GM18502 (cell line): Measurements from ENCODE around the gene BTBD9.

Source experiments
- ATAC-seq: cut with Tn5 transposase; IDR thresholded peaks from one replicate; pipeline ENCODE4 v1.9.1; 2021; ENCODE audit warnings: mild to moderate bottlenecking; ENCODE audit not compliant: unreplicated experiment, poor library complexity

BTBD9 gene

DNA sequence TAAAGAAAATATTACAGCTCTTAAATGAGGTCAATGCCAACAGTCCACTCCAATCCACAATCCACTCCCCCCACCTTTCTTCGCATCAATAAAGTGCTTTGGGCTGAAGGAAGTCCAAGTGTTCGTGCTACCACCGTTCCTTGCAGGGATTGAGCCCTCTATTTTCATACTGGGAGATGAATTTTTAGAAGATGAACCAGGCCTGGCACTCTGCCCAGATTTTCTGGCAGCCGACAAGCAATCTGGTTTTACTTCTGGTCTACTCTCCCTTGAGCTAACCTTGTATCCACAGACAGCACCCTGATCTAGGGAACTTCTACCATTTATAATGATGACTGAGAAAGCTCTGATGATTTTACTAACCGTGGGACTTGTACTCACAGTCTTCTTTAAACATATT, 72.3 kb downstream of the BTBD9 start:
- ATAC-seq, result no peak

DNA sequence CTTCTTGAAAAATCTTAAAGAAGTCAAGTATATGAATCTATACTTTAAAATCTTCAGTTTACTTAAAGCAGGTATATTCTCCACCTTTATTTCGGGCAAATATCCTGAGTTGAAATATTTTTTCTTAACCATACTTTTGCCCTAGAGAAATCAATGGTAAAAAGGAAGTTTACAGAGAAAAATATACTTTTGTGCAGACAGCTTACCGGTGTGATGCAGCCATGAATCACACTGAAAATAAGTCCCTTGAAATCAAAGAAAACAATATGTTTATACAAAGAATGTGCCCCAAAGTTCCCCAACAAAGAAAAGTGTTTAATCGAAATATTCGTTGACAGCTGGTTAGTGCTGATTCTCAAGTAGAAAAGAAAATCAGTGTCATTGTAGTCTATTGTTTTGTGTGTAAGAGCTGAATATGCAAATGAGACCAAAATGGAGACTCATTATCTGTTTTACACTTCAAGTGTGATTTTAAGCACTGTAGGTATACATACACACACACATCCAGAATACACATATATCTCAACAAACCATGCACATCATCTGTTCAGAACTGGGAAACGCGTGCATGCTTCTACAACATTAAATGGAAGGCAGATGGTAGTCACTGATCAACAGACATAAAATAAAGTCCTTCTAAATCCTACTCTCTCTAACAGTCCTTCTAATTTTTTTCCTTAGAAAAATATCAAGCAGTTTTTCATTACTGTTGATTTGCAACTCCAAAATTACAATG, 73.3 kb downstream of the BTBD9 start:
- ATAC-seq, result no peak

DNA sequence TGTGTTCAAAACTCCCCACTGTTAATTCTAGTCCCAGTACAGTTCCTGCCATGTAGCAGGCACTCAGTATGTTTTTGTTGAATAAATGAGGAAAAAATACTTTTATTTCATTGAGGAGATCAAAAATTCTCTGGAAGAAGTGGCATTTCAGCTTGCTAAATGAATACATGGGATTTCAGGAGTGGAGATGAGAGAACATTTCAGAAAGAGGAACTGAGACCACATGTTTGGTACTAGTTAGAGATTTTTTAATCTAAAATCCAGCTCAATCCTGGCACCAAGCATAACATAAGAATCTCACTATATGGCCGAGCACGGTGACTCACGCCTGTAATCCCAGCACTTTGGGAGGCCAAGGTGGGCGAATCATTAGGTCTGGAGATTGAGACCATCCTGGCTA, 75.4 kb downstream of the BTBD9 start:
- no peak for ATAC-seq

DNA sequence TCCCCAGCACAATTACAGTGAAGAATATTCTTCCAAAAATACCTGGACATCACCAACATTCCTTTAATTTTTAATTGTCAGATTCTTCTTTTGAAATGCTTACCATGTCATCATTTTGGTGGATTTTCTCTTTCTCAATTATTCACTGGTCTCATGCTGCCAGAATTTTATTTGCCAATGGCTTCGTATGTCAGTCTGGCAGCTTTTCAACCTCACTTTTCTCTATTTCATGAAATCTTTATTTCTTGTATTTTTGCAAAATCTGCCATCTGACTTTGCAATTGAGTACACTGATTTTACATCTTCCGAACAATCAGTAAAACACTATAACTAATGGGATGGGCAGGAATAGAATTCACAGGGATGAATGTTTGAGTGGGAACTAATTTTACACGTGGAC, 84.1 kb downstream of the BTBD9 start:
- no peak for ATAC-seq

DNA sequence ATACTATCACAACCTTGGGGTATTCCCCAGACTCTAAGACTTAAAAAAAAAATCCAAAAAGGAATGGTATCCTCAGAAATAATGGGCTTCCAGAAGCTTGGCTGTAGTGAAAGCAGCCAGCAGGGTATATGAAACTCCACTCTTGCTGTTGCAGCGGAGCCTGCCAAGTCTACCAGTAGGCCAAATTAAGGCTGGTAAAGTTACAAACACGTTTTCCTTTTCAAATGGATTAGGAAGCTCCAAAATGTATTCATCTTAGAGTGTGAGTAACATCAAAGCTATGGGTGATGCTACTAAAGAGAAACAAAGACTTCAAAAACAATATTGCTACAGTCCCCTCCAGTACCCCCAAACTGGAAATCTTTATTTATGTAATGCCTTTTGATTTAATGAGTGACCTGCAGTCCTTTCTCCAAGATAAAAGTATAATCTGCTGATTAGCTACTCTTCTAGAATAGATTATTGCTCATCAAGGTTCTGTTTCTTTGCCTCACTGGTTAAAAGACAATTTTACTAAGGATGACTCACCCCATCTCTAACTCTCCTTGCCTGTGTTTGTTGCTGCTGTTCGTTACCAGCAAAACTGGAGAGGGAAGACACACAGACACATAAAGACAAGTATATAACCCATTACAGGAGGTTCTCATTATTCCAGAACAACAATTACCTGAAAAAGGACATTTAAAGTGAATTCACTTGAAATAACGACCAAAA, 84.9 kb downstream of the BTBD9 start:
- no peak for ATAC-seq

DNA sequence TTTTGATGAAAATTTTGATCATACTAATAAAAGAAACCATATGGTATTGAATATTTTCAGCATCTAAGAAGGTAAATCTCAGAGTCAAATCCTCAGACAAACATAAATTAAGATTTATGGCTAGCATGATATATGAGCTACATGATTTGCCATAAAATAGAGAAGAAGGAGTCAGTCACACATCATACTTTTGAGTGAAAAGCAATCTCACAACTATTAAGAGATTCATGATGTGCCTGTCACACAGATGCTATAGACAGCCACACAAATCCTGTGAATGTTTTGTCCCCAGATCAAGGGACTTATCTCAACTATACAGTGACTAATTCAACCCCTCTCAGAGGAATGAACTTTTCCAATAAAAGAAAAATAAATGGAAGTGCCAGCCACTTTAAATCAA, 85.7 kb downstream of the BTBD9 start:
- no peak for ATAC-seq

DNA sequence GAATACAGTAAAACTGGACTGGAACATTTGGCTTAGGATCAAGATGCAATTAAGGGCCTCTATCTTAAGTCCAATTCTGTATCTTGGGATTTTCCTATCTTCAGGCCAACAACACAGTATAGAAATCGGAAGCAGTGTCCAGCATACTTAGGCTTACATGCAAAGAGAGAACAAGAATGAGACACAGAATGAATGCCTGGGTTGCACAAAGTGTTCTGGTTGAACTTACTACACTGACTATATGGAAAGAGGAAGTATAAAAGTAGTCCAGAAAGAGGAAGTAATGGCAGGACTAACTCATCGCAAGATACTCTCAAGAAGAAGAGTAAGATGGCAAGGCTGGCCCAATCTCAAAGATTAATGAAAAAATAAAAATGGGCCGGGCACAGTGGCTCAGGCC, 87.6 kb downstream of the BTBD9 start:
- peak; percentile 69 for ATAC-seq

DNA sequence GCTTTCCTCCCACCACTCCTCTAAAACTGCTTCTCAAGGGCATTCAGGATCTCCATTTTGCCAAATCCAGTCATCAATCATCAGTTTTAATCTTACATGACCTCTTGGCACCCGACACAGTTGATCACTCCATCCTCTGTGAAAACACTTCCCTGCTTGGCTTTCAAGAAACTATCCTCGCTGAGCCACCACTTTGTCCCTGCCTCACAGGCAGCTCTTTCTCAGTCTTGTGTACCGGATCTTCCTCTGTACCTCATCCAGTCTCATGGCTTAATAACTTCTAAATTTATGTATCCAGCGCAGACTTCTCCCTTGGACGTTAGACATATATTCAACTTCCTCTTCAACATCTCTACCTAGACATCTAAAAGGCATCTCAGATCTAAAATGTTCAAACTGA, 89.9 kb downstream of the BTBD9 start:
- no peak for ATAC-seq

DNA sequence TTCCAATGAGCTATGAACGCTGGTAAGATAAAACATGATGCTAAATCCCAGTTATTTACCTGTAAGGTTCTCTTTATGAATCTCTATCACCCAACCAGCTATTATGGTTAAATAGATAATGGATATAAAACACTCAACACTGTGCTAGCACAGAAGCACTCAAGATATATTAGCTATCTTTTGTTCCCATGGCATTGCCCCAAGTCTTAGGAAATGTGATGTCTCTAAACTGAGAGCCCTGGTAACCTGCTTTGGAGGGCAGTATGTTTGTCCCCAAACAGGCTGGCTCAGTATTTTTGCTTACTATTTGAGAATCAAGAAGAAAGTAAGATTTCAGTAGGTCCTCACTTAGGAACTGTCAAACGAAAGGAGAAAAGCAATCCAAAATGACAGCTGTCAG, 90.5 kb downstream of the BTBD9 start:
- no peak for ATAC-seq

DNA sequence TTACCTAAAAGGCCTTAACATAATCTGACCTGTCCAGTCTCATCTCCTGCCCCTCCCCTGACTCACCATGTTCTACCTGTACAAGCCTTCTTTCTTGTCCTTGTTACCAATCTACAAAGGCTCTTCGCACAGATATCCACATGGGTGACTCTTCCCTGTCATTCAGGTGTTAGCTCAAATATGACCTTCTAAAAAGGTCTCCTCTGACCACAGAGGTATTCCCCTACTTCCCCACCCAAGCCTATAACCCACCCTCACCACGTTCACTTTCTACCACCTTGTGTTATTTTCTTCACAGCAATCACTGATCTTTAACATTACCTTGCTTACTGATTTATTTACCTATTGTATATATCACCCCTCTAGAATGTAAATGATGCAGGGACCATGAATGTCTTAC, 96.7 kb downstream of the BTBD9 start:
- no peak for ATAC-seq

DNA sequence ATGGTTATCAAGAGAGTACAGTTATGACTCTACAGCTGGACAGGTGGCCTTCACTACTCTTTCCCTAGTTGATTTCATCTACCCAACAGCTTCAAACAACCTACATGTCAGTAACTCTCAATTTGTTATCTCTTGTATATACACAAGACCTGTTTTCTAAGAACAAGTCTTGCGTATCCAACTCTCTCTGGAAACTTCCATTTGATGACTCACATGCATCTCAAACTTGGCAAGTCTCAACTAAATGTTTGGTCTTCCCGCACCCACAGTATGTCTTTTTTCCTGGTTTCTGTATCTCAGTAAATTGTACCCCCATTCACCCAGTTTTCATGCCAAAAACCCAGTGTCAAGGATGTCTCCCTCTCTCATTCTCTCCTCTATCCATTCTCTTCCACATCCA, 97.7 kb downstream of the BTBD9 start:
- ATAC-seq, result no peak

DNA sequence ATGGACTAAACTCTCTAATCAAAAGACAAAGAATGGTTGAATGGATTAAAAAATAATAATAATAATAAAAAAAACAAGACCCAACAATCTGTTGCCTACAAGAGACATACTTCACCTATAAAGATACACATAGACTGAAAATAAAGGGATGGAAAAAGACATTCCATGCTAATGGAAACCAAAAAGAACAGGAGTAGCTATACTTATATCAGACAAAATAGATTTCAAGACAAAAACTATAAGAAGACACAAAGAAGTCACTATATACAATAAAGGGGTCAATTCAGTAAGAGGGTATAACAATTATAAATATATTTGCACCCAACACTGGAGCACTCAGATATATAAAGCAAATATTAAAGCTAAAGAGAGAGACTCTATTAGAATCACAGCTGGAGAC, 106.7 kb downstream of the BTBD9 start:
- no peak for ATAC-seq

DNA sequence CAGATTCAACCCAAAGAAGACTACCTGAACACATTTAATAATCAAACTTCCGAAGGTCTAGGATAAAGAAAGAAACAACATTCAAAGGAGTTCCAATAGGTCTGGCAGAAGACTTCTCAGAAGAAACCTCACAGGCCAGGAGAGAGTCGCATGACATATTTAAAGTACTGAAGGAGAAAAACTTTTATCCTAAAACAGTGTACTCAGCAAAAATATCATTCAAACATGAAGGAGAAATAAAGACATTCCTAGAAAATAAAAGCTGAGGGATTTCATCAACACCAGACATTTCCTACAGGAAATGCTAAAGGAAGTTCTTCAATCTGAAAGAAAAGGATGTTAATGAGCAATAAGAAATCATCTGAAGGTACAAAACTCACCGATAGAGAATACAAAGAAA, 108.6 kb downstream of the BTBD9 start:
- no peak for ATAC-seq

DNA sequence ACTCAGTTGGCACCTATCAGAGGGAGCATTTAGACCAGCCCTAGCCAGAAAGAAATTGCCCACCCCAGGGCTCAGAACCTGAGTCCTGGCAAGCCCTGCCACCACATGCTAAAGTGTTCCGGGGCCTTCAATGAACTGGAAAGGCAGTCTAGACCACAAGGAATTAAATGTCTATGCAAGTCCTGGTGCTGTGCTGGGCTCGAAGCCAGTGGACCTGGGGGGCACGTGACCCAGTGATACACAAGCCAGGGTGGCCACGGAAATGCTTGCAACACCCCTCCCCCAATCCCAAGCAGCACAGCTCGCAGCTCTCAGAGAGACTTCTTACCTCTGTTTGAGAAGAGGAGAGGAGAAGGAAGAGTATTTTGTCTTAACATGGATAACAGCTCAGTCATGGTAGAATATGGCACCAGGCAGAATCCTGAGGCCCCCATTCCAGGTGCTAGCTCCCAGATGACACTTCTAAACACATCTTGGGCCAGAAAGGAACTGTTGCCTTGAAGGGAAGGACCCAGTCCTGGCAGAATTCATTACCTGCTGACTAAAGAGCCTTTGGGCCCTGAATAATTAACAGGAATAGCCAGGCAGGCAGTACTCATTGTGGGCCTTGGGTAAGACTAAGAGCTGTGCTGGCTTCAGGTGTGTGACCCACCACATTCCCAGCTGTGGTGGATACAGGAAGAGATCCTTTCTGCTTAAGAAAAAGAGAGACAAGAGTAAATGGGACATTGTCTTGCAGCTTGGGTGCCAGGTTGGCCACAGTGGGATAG, 111.3 kb downstream of the BTBD9 start:
- ATAC-seq, result no peak

DNA sequence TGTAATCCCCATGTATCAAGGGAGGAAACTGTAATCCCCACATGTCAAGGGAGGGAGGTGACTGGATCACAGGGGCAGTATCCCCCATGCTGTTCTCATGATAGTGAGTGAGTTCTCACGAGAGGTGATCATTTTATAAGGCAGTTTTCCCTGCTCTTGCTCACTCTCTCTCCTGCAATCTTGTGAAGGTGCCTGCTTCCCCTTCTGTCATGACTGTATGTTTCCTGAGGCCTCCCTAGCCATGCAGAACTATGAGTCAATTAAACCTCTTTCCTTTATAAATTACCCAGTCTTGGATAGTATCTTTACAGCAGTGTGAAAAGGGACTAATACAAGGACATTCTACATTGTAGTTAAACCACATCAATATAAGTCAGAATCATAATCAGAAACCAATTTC, 112.4 kb downstream of the BTBD9 start:
- no peak for ATAC-seq

DNA sequence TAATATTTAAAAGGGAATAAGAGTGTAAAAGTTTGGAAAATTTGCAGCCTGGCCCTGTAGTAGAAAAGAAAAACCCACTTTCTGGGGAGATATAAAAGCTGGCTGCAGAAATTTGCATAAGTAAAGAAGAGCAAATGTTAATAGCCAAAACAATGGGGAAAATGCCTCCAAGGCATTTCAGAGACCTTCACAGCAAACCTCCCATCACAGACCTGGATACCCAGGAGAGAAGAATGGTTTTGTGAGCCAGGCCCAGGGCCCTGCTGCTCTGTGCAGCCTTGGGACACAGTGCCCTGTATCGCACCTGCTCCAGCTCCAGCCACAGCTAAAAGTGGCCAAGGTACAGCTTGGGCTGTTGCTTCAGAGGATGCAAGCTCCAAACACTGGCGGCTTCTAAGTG, 113.8 kb downstream of the BTBD9 start:
- ATAC-seq, result no peak

DNA sequence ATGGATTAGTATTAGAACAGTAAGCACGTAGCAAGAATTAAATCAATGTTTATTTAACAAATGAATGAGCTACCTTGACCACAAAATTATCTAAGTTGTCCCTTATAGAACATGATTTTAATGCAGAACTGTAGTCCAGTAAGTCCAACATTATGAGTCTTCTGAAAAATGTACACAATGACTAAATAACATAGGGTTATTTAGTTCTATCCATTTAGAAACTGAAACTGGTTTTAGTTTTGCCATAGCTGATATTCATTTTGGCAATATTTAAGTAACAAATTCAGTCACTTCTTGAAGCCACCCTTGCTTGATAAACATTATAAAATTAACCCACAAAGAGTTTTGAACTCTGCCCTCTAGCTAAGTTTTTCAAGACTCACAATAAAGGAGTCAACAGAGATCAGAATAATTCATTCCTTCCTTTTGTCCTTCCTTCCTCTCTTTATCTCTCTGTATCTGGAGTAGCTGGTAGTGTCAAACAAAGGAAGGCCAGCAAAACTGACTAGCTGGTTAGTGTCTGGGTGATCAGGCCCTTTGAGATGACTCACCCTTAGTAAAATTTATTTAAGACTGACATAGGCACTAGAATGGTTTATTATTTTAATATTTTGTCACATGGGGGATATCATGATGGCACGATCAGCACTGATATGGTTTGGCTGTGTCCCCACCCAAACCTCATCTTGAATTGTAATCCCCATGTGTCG, 115.1 kb downstream of the BTBD9 start:
- ATAC-seq, result no peak

DNA sequence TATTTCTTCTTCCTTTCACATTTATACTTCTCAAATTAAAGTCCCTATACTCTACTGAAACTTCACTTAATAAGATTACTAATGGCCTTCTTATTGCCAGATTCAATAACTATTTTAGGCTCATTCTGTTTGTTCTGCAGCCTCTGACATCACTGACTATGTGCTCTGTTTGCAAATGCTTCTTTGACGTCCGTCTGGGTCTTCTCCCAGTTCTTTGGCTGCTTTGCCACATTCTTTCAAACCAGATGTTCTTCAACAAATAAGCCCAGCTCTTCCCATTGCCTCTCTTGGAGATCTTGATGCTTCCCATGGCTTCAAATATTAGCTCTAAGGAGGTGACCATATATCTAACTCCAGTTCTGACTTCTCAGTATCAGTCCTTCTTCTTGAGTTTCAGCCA, 117.4 kb downstream of the BTBD9 start:
- no peak for ATAC-seq

DNA sequence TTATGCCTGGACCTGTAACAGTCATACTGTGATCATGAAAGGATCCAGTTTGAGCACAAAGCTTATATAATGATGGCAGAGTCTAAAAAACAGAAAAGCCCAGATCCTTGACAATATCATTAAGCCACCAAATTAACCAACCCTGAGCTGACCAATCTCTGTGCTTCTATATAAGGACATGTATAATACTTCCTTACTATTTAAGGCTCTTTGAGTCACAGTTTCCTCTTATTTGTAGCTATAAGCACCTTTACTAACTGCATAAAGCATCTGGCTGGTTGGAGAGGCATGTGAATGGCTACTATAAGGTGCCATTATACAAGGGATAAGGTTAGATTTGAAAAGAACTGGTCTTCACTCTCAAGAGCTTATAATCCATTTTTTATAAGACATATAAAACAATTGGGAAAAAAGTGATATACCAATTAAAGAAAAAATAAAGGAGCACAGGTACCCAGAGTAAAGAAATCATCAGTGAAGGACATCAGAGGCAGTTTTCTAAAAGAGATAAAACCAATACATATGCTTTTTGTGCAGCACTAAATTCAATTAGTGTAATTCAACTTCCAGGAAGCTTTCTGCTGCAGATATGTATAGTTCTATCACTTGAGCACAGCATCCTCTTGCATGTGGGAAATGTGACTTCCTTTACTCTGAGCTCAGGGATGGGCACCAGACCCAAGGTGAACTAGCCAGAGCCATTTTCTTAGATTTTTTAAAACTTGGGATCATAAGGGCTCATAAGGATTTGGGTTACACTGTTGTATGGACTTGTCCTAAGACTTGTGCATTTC, 121.0 kb downstream of the BTBD9 start:
- ATAC-seq, result no peak

DNA sequence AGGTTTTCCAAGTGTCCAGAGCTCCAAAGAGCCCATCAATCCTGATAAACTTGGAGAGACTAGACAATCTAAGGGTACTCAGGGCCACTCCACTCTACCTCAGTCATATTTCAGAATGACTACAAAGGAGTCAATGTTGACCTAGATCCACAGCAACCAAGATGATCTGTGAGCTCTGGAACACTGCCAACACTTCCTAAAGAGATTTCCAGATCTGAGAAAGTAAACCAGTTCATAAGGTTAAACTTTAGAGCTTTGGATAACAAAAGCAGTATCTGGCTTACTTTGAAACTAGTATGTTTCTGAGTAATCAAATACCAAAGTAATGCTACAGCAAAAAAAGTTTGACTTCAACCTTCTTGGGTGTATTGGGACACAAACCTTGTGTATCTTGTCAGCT, 122.7 kb downstream of the BTBD9 start:
- ATAC-seq, result no peak
